GM23338 (cell line): ENCODE results near the gene CFAP77.

Source experiments
- CTCF ChIP-seq, 2 experiments: fragments of 200-600 bp in 1 of 2; sonication (generic) in 1 of 2; conservative IDR thresholded peaks; 2 replicates each; pipeline versions ENCODE4 v1.5.1 to v1.6.1; 2016 to 2017; ENCODE audit warnings: antibody characterized with exemption in 2 of 2, low read depth in 2 of 2, mild to moderate bottlenecking in 2 of 2, moderate library complexity in 1 of 2
- EZH2phosphoT487 ChIP-seq: fragments of 200-600 bp; sonication (generic); IDR thresholded peaks from one replicate; pipeline ENCODE4 v1.8.1; 2018; ENCODE audit warnings: antibody characterized with exemption; ENCODE audit not compliant: unreplicated experiment
- POLR2AphosphoS5 ChIP-seq: IDR thresholded peaks from 2 replicates; pipeline ENCODE4 v1.6.1; 2016; ENCODE audit warnings: antibody characterized with exemption, low read depth

- TF ChIP-seq POLR2AphosphoS5 (no peak), CTCF (conservative IDR thresholded peaks at IDR 0.05; ENCODE audit: low read depth in 2 of 2) (no peak), EZH2phosphoT487 (no peak)
Measured at GRCh38 chr9:132596200-132596599, 186.2 kb downstream of the CFAP77 start.
